HepG2 (cell line): ENCODE data around the gene PLA2G4D. TPM values are rescaled to one million over a fixed set of nuclear protein-coding genes. Genes with fewer than 3 reads are reported as not detected.

Experiments used
- ATAC-seq: fragments of 200-7000 bp; cut with Tn5 transposase; 3 replicates; pipeline ENCODE4 v1.9.1; 2020; ENCODE audit warnings: mild to moderate bottlenecking, moderate library complexity
- BruUV-seq: library from RNA; stranded (reverse); fragments of 400-500 nt; replicated peaks from 2 replicates; lab custom pipeline; 2021; lab: Mats Ljungman, UMichigan
- CTCF ChIA-PET: fragments of 300-600 bp; formaldehyde crosslinking; extraction: SDS; loops from one replicate; lab custom pipeline; 2021; ENCODE audit warnings: low total read pairs, inconsistent platforms, low intra/inter-chr PET ratio; lab: Yijun Ruan, JAX
- POLR2A ChIA-PET: fragments of 350-600 bp; sonication (Branson Sonifier 250); formaldehyde crosslinking; loops from one replicate; lab custom pipeline; 2020; ENCODE audit warnings: antibody characterized with exemption, inconsistent platforms; lab: Yijun Ruan, JAX
- DNase-seq: peaks from one replicate; pipeline ENCODE4 v3.0.0-alpha.2; 2015; ENCODE audit warnings: low spot score
- FAIRE-seq: peaks from 3 replicates; lab custom pipeline; 2011; peaks lifted over from hg19 to GRCh38; lab: Jason Lieb, UNC
- H2AFZ ChIP-seq: one replicate; pipeline ENCODE4 v1.6.1; 2011; ENCODE audit warnings: low read length, inconsistent platforms
- H3K27ac ChIP-seq: fragments of 300-600 bp; 3 replicates; pipeline ENCODE4 v1.8.0; 2011; ENCODE audit warnings: mixed run types, mild to moderate bottlenecking, mixed read lengths, low read length, inconsistent platforms; ENCODE audit not compliant: insufficient read depth; ENCODE audit errors: extremely low read length
- H3K27me3 ChIP-seq, 2 experiments: fragments of 200-600 bp in 1 of 2; 2 replicates in 1 of 2; 3 replicates in 1 of 2; pipeline versions ENCODE4 v1.6.0 to v1.8.0; 2011; ENCODE audit warnings: low read length in 2 of 2, mild to moderate bottlenecking in 2 of 2, moderate library complexity in 2 of 2, inconsistent platforms in 1 of 2; ENCODE audit not compliant: insufficient read depth in 2 of 2, control insufficient read depth in 1 of 2
- H3K36me3 ChIP-seq, 2 experiments: fragments of 200-600 bp in 1 of 2; replicated peaks in 1 of 2; 2 replicates in 1 of 2; 3 replicates in 1 of 2; pipeline versions ENCODE4 v1.5.1 to v1.8.0; 2011; ENCODE audit warnings: low read length in 2 of 2, inconsistent platforms in 1 of 2; ENCODE audit not compliant: insufficient read depth in 2 of 2, control insufficient read depth in 1 of 2
- H3K4me1 ChIP-seq: 2 replicates; pipeline ENCODE4 v1.5.1; 2012; ENCODE audit warnings: low read length, inconsistent platforms; ENCODE audit not compliant: insufficient read depth
- H3K4me2 ChIP-seq: 2 replicates; pipeline ENCODE4 v1.6.0; 2011; ENCODE audit warnings: low read depth, low read length, inconsistent platforms
- H3K4me3 ChIP-seq, 3 experiments: fragments of 200-600 bp in 1 of 3; sonication (generic), shearing (Covaris generic) in 1 of 3; replicated peaks in 1 of 3; 2 replicates each; pipeline ENCODE4 v1.5.1; 2011 to 2016; ENCODE audit warnings: low read length in 3 of 3, inconsistent platforms in 2 of 3, low read depth in 2 of 3, mild to moderate bottlenecking in 2 of 3, control low read depth in 1 of 3, mixed read lengths in 1 of 3; ENCODE audit not compliant: insufficient read depth in 1 of 3
- H3K79me2 ChIP-seq: one replicate; pipeline ENCODE4 v1.6.1; 2011; ENCODE audit warnings: low read length, inconsistent platforms; ENCODE audit not compliant: insufficient read depth
- H3K9ac ChIP-seq: 2 replicates; pipeline ENCODE4 v1.6.0; 2011; ENCODE audit warnings: mild to moderate bottlenecking, low read depth, low read length, inconsistent platforms; ENCODE audit not compliant: insufficient read depth
- H3K9me3 ChIP-seq: 2 replicates; pipeline ENCODE4 v1.5.1; 2012; ENCODE audit warnings: mild to moderate bottlenecking, low read length
- H4K20me1 ChIP-seq: 2 replicates; pipeline ENCODE4 v1.6.0; 2011; ENCODE audit warnings: inconsistent platforms, mild to moderate bottlenecking, low read length, moderate library complexity; ENCODE audit not compliant: insufficient read depth
- ARID5B ChIP-seq: IDR thresholded peaks from 2 replicates; pipeline ENCODE4 v1.4.0; 2020; ENCODE audit warnings: mild to moderate bottlenecking, missing genetic modification reagents
- ATF5 ChIP-seq: sonication (generic); formaldehyde crosslinking; IDR thresholded peaks from 2 replicates; pipeline ENCODE4 v1.4.0; 2020; ENCODE audit warnings: mild to moderate bottlenecking, low read depth, missing genetic modification reagents
- BHLHE40 ChIP-seq: IDR thresholded peaks from 2 replicates; pipeline ENCODE4 v1.6.1; 2011; ENCODE audit warnings: low read length, improper control_type of control experiment
- ESRRA ChIP-seq: sonication (generic); formaldehyde crosslinking; IDR thresholded peaks from 2 replicates; pipeline ENCODE4 v1.5.1; 2020; ENCODE audit warnings: mild to moderate bottlenecking, low read depth, missing genetic modification reagents
- HNF1B ChIP-seq: sonication (generic); formaldehyde crosslinking; IDR thresholded peaks from 2 replicates; pipeline ENCODE4 v1.5.1; 2020; ENCODE audit warnings: mild to moderate bottlenecking, moderate library complexity, missing genetic modification reagents
- NR1H2 ChIP-seq: sonication (generic); formaldehyde crosslinking; IDR thresholded peaks from 2 replicates; pipeline ENCODE4 v1.8.1; 2022; ENCODE audit warnings: low read depth, missing genetic modification reagents, borderline replicate concordance
- REST ChIP-seq, 2 experiments: IDR thresholded peaks; 2 replicates each; pipeline ENCODE4 v1.6.1; 2011 to 2012; ENCODE audit warnings: low read length in 2 of 2, borderline replicate concordance in 1 of 2, low read depth in 1 of 2, mild to moderate bottlenecking in 1 of 2, moderate library complexity in 1 of 2
- SAP130 ChIP-seq: IDR thresholded peaks from 2 replicates; pipeline ENCODE4 v1.6.1; 2016; ENCODE audit warnings: low read depth
- TSC22D2 ChIP-seq: sonication (generic); formaldehyde crosslinking; IDR thresholded peaks from 2 replicates; pipeline ENCODE4 v1.5.1; 2020; ENCODE audit warnings: missing genetic modification reagents, mild to moderate bottlenecking, borderline replicate concordance
- ZBTB25 ChIP-seq: IDR thresholded peaks from 2 replicates; pipeline ENCODE4 v1.6.1; 2018; ENCODE audit warnings: missing genetic modification reagents
- ZNF224 ChIP-seq: sonication (generic); formaldehyde crosslinking; IDR thresholded peaks from 2 replicates; pipeline ENCODE4 v1.5.0; 2020; ENCODE audit warnings: mild to moderate bottlenecking, missing genetic modification reagents
- ZSCAN25 ChIP-seq: sonication (generic); formaldehyde crosslinking; IDR thresholded peaks from 2 replicates; pipeline ENCODE4 v1.8.0; 2022; ENCODE audit warnings: mild to moderate bottlenecking, missing genetic modification reagents
- WGBS: methylation state at CpG from one replicate; pipeline ENCODE4 v1.1.6; 2017; ENCODE audit warnings: low lambda C conversion rate; 5-methylcytosine and 5-hydroxymethylcytosine counted together
- in situ Hi-C: cut with HindIII; loops from 2 replicates; pipeline ENCODE4 v1.10.0; 2017; ENCODE audit warnings: low pct_unique_long_range_greater_than_20kb; ENCODE audit not compliant: extremely low pct_ligation_motif_present
- intact Hi-C: fragments of 100-400 bp; cut with micrococcal nuclease; formaldehyde crosslinking; loops from one replicate; pipeline ENCODE4 v1.10.0; 2022; ENCODE audit not compliant: unreplicated experiment
- polyA plus RNA-seq, 8 experiments: library from polyadenylated mRNA; depleted of rRNA in 3 of 8; stranded (reverse) in 7 of 8; unstranded in 1 of 8; fragments of >200 nt; fragmentation: Illumina TruSeq in 4 of 8; extraction: Trizol in 4 of 8; gene quantifications; 2 replicates each; pipeline versions ENCODE4 v1.2.1 to v1.2.3, GENCODE V29; 2011 to 2016; ENCODE audit warnings: low read depth in 4 of 8, missing spikeins in 1 of 8, mixed read lengths in 1 of 8; ENCODE audit not compliant: insufficient read depth in 1 of 8
- total RNA-seq, 5 experiments: library from RNA; depleted of rRNA; stranded (reverse); fragments of >200 nt; fragmentation: Illumina TruSeq; extraction: Trizol; gene quantifications; 2 replicates each; pipeline ENCODE4 v1.2.3, GENCODE V29; 2016; ENCODE audit warnings: low read depth in 1 of 5

PLA2G4D gene
- total and polyA plus RNA-seq, 2 of the 13 experiments (the other 11 are each of a cell fraction or from before 2014, with no cell fraction given): 0.04 to 0.21 TPM

GRCh38 chr15:42085236-42085605 is 9.1 kb downstream of the PLA2G4D start:
- Histone ChIP-seq H3K4me1 (peaks cover 29% of the 10 kb centered on the region), H3K27me3 (peaks cover 12 to 69% of the 10 kb centered on the region in 2 experiments), H3K9ac (no peak overlapping the region), H3K79me2 (no peaks in the 10 kb centered on the region), H3K9me3 (no peaks in the 10 kb centered on the region), H3K4me2 (peak overlapping the region; percentile 87), H2AFZ (no peak overlapping the region), H3K27ac (no peak overlapping the region), H4K20me1 (no peaks in the 10 kb centered on the region), H3K36me3 (no peaks in the 10 kb centered on the region), H3K4me3 (peak overlapping the region in 2 of 3 experiments; percentile 32 to 65; a peak in 2 of 6 replicates)
- FAIRE-seq (no peak), ATAC-seq (peak; percentile 32), DNase-seq (no peak)
- 16% methylated on average over 5 of the region's 5 CpGs for WGBS
- intact Hi-C loops: no loop called here
- ChIA-PET CTCF (interaction anchor here (1.4 to 2.5 kb wide), 3 partner anchors 19 to 96 kb away, joined by 5 to 18 read pairs (median 16); no protein-coding TSS in a partner anchor), POLR2A (no interaction called here)
- in situ Hi-C loops: no loop called here
- BruUV-seq: no TSS peak
- TF ChIP-seq ZNF224 (no peak), ATF5 (CRISPR knock-in tag) (no peak), TSC22D2 (CRISPR knock-in tag) (no peak), ARID5B (CRISPR knock-in tag) (peak; percentile 10; the same call in 1 of the 2 replicates), BHLHE40 (peak; percentile 17; the same call in 1 of the 2 replicates), REST (IDR thresholded peaks at IDR 0.05; ENCODE audit: borderline replicate concordance in 1 of 2, low read depth in 1 of 2, low read length in 2 of 2) (no peak), ESRRA (CRISPR knock-in tag) (no peak), ZBTB25 (no peak), NR1H2 (CRISPR knock-in tag) (no peak), SAP130 (CRISPR knock-in tag) (peak; percentile 15; the same call in 1 of the 2 replicates), HNF1B (CRISPR knock-in tag) (no peak), ZSCAN25 (0 out of 2 replicates have a peak, but pooled peaks have one; percentile 58)
